GM21381 (cell line): ENCODE data around the gene MRPS5.

ENCODE experiments used
- ATAC-seq: cut with Tn5 transposase; IDR thresholded peaks from one replicate; pipeline ENCODE4 v1.9.1; 2021; ENCODE audit warnings: mild to moderate bottlenecking, moderate library complexity; ENCODE audit not compliant: unreplicated experiment

The MRPS5 gene

DNA sequence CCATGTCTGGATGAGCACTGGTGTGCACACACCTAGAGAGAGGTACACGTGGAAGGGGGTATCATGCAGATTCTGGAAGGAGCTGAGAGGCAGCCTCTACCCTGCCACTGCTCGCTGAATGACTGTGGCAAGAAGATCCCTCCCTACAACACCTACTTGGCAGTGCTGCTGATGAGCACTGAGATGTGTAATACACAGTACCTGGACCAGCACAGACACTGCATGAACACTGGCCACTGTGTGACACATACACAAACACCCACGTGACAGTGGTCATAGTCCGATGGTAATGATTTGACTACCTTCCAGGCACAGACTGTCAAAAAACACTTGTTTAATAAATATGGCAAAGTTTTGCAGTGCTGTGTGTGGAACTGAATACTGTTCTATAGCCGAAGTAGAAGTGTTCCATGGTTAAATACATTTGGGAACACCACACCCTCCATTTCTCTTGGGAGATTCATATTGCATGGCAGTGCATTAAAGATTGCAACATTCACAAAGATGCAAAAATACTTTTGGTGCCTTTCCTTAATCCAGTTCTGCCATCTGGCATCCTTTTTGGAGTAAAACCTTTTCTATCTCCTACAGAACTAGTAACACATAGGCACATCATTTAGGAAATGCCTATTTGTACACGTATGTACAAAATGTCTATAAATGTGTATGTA is 29.6 kb downstream of the MRPS5 start:
- ATAC-seq = no peak

DNA sequence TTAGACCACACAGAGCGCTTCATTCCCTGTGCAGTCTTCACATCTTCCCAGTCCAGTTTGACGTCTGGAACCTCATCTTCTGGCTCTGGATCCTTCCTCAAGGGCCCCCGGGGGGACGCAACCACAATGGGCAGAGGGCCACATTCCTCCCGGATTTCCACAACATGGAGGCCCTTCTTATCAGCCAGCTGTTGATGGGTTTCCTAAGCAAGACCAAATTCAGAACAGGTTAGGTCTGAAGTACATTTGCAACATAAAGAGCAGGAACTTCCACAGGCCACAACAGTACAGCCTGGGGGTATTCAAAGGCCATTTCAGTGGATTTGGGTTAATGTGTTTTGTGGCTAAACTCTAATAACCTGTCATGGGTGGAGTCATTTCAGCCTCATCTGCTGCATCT is 34.2 kb downstream of the MRPS5 start:
- ATAC-seq = no peak

DNA sequence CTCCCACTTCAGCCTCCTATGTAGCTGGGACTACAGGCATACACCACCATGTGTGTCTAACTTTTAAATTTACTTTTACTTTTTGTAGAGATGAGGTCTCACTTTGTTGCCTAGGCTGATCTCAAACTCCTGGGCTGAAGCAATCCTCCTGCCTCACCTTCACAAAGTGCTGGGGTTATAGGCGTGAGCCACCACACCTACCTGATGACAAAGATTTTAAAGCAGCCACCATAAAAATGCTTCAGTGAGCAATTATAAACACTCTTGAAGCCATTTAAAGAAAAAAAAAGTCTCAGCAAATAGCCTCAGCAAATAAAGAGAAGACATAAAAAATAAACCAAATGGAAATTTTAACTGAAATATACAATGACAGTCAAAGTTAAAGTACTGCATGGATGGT is 35.6 kb downstream of the MRPS5 start:
- no peak for ATAC-seq

DNA sequence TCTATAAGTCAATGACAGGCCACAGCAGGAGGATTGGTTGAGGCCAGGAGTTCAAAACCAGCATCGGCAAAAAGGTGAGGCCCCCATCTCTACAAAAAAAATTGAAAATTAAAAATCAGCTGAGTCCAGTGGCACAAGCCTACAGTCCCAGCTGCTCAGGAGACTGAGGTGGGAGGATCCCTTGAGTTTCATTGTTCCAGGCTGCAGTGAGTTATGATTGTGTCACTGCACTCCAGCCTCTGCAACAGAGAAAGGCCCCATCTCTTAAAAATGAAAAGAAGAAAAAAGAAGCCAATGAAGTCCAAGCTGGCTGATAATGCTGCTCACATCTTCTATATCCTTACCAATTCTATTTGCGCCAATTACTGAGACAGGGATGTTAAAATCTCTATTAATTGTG is 39.1 kb downstream of the MRPS5 start:
- no peak for ATAC-seq

DNA sequence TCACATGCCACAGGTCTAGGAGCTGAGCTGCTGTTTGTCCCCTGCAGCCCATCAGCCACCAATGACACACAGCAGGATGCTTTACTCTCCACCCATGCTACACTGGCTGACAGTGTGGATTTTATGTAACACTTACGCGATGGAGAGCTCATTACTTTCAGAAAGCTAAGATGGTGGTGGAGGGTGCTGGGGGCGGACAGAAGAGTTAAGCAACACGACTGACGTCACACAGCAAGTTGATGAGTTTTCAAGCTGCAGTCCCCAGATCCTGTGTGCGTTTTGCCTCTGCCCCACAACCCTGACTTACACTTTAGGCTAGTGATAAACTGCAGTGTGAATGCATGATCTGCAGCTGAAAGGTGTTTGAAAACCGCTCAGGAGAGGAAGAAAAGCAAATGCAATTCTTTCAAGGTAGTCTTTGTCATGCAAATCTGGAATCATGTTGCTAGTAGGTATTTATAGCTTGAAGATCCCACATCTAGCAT is 42.4 kb downstream of the MRPS5 start:
- ATAC-seq = no peak

DNA sequence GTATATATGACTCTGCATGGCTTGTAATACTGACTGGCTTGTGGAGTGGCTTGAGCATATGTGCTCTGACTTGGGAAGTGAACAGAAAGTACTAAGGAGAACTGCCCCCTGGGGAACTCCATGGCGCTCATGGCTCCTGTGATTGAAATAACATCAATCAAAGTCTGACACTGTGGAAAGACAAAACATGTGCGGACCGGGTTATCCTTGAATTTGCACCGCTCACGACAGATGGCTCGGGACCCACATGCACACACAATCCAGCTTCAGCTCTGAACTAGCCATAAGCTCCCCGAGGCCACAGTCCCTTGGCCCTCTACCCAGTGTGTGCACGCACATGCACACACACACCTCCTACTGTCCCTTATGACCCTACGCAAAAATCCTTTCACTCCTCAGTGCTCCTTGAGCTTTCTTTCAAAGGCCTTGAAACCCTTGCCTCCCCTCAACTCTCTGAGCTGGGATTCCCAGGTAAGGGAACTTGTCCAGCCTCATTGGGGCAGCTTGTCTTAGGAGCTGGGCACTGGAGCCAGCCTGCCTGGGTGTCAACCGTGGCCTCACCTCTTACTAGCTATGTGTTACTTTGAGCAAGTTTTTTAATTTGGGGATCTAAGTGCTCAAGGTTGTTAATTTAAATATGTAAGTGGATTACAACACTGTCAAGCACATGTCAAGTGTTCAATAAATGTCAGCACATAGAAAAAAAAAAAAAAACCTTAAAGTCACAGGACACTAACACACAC is 43.6 kb downstream of the MRPS5 start:
- no peak for ATAC-seq

DNA sequence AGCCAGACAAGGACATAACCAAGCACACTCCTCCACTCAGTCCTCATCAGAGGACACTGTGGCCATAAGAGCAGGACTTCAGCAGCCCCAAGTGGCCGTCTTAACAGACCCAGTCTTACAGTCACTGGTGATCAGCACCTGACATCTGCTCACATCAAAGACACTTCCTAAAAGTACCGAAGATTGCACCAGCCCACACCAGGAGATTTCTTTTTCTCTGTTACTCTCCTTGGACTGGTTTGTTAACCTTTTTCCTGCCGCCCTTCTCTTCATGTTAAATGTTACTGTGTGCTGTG is 44.1 kb downstream of the MRPS5 start:
- ATAC-seq = no peak

DNA sequence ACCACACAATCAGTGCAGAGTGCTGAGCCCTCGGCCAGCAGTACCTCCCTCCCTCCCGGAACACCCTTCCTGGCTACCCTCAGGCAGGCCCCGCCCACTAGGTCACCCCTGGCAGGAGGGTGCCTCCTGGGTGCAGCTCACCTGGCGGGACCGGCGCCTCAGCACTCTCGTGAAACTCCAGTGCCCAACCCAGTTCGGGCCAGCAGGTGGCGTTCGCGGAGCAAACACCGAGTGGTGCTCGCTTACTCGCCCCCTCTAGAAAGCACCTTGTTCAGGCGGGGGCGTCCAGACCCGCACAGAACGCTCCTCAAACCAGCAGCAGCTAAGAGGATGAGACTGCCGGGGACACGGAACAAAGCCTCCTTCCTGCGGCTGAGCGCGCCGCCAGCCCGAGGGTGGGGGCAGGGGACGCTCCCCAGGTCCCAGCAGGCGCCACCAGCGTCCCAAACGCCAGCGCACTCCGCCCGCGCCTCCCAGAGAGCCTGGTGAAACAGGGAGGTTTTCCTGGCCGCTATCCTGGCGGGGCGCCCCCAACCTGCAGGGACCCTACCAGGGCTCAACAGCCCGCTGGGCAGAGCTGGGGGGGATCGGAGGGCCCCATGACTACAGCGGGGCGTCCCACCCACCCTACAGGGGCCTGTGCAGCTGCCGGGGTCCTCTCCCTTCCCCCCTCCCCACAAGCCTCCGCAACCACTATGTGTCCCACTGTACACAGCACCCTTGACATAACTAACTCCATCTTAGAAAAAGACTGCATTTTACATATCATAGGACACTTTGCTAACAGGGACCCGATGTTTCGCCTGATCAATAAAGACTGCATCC is 44.7 kb downstream of the MRPS5 start:
- peak; percentile 77 for ATAC-seq

DNA sequence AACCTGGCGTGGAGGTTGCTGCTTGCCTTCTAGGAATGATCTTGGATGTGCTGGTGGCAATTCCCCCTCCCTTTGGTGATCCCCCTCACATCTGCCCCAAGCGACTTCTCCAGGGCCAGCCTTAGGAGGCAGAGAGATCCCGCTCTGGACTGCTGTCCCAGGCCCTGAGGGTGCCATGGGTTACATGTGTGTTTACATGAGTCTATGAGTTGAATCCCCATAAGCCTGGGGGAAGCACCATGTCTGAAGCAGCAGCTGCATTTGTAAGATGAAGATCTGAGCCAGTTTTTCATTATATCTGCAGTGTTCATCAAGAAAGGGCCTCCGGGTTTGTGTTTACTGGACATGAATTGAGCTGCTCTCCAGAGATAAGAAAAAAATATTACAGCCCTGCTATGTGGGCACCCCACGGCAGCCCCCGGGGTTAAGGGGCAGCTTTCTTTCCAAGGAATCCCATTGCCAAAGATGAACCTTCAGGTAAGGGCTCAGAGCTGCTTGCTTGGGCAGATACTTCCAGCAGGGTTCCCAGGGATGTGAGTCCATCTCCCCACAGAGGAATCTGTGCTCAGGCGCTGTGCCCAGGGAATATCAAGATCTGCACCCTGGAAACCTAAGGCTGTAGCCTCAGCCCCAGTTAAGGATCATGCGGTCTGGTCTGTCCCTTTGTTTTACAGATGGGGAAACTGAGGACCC is 46.0 kb downstream of the MRPS5 start:
- no peak for ATAC-seq

DNA sequence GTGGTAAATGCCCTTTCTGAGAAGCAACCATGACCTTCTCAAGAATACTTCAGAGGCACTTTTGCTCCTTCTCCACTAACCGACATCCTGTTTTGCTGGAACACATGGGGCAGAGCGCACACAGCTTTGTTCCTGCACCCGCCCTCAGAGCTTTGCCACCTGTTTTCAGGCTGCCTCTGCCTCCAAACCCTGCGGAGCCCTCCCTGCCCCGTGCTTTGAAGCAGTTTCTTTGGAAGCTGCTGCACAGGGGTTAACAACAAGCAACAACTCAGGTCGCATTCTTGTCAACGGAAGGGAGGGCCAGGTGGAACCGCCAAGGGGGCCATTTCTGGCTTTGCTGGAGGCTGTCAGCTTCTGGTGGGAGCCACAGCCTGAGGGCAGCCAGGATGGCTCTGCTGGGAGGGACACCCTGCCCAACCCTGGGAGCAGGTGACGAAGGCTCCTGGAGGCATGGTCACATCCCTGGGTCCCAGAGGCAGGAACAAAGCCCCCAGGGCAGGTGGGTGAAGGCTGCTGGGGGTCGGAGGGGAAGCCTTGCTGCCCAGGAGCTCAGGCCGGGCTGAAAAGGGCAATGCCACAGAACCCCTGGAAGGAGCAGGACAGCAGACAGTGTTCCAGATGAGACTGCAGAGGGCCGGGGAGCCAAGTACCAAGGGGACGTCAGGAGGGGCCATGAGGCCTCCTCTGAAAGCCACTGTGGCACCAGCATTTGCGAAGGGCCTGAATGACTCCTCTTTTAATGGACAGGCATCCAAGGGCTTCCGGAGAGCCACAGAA is 46.8 kb downstream of the MRPS5 start:
- no peak for ATAC-seq

DNA sequence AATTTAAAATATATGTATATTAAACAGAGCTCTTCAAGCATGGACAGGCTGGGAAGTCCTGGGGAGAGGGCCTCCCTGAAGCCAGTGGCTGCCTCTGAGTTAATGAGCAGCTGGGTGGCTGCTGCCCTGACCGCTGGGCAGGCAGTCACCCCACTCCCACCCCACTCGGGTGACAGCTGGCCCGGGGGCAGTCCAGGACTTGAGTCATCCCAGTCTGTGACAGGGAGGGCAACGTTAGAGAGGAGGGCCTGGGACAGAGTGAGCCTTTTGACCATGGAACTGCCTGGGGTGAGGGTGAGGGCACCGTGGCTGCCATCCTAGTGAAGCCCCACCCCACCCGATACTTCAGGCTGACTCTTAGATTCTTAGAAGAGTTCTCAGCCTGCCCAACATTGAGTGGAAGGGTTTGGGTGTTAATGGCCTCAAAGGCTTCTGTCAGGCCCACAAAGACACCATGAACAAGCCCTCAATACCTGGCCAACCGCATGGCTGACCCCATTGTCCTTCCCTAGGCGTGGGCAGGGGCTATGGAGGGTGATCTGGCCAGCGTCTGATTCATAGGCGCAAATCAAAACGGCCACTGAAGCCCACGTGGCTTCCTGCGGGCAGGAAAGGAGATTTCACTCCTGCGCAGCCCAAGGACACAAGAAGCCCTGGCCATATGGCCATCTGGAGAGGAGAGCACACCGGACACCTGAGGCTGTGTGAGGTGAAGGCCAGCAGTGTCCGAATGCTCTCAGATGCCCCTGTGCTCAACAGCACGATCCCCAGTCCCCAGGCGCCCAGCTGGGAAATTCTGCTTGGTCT is 47.5 kb downstream of the MRPS5 start:
- no peak for ATAC-seq

DNA sequence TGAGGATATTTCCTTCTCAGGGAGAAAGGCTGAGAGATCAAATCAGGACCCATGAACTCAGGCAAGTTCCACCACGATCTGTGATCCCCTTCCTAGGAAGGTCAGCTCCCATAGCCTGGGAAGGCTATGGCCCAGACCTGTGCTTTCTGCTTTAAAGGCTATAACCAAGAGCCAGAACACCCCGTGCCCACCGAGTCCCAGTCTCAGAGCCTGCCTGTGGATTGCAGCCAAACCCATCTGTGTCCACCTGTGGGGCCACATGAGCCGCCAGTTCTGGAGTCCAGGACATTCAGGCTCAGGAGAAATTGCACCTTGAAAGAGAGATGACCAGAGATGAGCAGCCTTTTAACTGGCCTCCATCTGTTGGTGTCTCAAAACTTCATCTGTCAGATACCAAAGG is 49.2 kb downstream of the MRPS5 start:
- no peak for ATAC-seq

DNA sequence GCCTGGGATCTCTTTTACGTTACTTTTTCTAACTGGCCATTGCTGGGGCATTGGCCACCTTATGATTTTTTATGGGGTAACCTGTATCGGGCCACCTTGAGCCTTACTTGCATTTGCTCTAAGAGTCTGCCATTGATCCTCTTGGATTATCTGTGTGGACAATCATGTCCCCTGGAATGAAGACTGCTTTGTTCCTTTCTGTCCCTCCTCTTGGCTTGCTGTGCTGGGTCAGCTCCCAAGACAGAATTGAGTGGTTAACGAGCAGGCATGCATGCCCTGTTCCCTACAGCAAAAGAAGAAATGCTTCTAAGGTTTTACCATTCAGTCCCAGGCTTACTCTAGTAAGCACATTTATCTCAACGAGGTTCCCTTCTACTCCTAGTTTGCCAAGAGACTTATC is 49.8 kb downstream of the MRPS5 start:
- ATAC-seq = no peak

DNA sequence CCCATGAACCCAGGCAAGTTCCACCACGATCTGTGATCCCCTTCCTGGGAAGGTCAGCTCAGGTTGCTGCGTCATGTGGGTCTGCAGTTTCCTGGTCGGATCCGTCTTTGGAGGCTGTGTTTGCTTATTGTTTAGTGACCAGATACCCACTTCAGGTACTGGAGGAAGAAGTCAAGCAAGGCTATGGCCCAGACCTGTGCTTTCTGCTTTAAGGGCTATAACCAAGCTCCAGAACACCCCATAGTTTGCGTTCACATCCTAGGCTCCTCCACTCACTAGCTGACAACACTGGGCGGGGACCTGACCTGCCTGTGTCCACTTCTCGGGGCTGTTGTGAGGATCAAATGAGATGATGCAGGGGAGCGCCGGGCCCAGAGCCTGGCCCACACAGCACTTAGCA is 52.1 kb downstream of the MRPS5 start:
- no peak for ATAC-seq

DNA sequence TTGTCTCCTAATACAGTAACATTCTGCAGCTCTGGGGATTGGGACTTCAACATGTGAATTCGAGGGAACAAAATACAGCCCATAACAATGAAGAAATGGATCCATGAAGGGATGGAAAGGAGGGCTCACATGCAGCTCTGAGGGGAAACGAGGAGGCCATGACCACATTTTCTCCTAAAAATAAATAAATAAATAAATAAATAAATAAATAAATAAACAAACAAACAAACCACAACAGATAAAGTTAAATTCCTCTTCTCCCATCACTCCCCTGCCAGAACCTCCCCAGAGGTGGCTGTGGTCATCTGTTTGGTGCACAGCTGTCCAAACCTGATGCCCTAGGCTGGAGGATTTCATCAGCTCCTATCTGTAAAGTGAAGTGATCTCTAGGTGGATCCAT is 53.4 kb downstream of the MRPS5 start:
- no peak for ATAC-seq

DNA sequence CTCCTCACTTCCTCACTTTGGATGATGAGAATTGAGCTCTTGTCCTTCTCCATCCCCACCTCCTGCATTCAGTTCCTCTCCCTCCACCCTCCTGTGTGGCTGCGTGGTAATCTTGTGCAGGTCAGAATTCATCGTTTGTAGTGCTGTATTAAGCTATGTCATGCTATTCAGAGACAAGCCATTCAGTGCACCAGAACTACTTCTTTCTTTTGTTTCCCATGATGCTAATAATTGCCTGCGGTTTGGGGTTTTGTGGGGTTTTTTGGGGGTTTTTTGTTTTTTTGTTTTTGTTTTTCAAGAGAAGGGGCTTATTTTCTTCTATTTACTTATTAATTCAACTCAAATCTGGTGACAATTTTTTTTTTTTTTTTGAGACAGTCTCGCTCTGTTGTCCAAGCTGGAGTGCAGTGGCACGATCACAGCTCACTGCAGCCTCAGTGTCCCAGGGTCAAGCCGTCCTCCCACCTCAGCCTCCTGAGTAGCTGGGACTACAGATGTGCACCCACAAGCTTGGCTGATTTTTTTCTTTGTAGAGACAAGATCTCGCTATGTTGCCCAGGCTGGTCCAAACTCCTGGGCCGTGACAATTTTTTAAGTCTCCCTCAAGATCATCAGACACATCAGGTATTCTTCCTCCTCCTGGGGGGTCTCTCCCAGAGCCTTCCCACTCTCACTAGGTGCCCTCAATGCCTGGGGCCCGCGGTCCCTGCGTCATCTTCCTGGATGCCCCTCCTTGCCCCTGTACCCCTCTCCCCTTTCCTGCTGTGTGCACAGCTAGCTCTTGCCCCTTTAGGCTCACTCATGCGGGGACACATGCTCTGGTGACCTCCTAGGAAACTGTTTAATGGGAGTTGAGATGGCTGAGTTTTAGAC is 58.3 kb downstream of the MRPS5 start:
- ATAC-seq = peak; percentile 70

DNA sequence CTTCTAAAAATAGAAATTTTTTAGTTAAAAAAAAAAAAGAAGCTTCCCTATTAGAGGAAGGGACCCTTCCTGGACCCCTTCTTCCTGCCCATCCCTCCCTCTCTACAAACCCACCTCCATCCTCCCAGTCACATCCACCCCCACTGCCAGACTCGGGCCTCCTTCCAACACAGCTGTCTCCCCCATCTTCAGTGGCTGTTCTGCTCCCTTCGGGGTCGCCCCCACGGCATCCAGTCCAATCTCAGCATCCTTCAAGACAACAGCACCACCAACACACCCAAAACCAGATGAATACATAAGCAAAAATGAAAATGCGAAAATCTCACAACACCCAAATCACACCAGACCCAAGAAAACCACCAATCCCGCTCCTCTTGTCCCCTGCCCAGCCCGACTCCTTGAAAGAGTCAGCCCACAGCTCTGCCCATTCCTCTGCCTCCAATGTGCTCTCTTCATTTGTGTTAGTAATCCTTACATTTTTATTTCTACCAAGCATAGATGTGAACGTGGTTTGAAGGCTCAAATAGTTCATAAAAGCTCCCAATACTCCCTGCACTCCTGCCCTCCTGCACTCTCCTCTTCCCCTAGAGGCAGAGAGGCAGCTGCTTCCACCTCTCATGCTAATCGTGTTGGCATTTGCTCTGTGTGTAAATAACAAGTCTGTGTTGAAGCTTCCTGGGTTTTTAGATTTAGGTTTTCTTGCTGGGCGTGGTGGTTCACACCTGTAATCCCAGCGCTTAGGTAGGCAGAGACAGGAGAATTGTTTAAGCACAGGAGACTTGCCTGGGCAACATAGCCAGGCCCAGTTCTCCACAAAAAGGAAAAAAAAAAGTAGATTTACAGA is 59.1 kb downstream of the MRPS5 start:
- ATAC-seq = peak; percentile 34

DNA sequence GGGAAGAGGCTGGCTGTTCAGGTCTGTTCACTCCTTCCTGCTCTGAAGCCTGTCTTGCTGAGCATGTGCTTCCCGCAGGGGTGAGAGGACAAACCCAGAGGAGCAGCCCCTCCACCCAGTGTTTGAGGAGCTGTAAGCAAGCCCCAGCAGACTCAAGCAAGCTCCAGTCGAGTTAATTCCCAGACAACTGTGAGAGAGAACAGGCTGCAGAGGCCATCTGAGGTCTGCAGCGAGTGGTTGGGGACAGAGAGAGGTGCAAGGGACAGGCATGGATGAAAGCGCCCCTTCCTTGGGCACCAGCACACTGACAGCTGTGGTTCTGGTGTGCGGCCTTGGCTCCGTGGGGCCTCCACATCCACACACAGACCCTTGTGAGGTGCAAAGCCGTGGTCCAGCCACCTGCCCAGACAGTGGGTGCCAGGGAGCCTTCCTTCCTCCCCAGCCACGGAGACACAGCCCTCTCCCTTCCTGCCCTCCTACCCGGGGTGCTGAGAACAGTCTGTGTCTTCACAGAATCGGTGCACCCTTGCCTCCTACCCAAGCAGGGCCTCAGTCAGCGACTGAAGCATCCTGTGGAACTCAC is 59.9 kb downstream of the MRPS5 start:
- no peak for ATAC-seq
